ENCODE data around the gene PIF1.
"Not testable (repeated sequence)": the region's sequence is repeated elsewhere in the genome, so short reads cannot be mapped to it uniquely, and the experiment has no call there.

The PIF1 gene

DNA sequence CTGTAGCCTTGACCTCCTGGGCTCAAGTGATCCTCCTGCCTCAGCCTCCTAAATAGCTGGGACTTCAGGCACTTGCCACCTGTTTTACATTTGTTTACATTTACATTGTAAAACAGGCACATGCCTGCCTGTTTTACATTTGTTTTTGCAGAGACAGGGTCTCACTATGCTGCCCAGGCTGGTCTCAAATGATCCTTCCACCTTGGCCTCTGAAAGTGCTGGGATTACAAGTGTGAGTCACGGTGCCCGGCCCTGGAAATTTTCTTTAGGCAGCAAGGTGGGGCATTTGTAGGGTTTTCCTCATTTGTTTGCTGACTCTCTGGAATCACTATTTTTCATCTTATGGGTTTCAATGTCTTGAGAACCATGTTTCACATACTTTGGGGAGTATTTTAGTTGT, 25.0 kb downstream of the PIF1 start:
- Histone ChIP-seq H3K4me3 (ENCODE audit: low read length) (no peak overlapping the region), H3K4me2 (ENCODE audit: low read length) (no peak overlapping the region), H3K4me1 (ENCODE audit: low read length) (no peaks in the 10 kb centered on the region), H3K9ac (ENCODE audit: low read length) (no peak overlapping the region), H3K27me3 (ENCODE audit: low read depth, low read length) (no peaks in the 10 kb centered on the region), H4K20me1 (ENCODE audit: insufficient read depth, low read length) (no peaks in the 10 kb centered on the region), H3K79me2 (ENCODE audit: low read length) (no peaks in the 10 kb centered on the region), H2AFZ (ENCODE audit: low read depth, low read length) (no peak overlapping the region), H3K36me3 (replicated peaks; ENCODE audit: low read depth, low read length) (no peaks in the 10 kb centered on the region), H3K27ac (ENCODE audit: low read length) (no peak overlapping the region), H3K9me3 (ENCODE audit: insufficient read depth, low read length) (no peaks in the 10 kb centered on the region)
- no peak for TF ChIP-seq EZH2phosphoT487 (IDR thresholded peaks at IDR 0.05; ENCODE audit: low read depth)
- TF ChIP-seq, protein P1, sequence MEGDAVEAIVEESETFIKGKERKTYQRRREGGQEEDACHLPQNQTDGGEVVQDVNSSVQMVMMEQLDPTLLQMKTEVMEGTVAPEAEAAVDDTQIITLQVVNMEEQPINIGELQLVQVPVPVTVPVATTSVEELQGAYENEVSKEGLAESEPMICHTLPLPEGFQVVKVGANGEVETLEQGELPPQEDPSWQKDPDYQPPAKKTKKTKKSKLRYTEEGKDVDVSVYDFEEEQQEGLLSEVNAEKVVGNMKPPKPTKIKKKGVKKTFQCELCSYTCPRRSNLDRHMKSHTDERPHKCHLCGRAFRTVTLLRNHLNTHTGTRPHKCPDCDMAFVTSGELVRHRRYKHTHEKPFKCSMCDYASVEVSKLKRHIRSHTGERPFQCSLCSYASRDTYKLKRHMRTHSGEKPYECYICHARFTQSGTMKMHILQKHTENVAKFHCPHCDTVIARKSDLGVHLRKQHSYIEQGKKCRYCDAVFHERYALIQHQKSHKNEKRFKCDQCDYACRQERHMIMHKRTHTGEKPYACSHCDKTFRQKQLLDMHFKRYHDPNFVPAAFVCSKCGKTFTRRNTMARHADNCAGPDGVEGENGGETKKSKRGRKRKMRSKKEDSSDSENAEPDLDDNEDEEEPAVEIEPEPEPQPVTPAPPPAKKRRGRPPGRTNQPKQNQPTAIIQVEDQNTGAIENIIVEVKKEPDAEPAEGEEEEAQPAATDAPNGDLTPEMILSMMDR (IDR thresholded peaks at IDR 0.05; ENCODE audit: low read depth, low read length): no peak

DNA sequence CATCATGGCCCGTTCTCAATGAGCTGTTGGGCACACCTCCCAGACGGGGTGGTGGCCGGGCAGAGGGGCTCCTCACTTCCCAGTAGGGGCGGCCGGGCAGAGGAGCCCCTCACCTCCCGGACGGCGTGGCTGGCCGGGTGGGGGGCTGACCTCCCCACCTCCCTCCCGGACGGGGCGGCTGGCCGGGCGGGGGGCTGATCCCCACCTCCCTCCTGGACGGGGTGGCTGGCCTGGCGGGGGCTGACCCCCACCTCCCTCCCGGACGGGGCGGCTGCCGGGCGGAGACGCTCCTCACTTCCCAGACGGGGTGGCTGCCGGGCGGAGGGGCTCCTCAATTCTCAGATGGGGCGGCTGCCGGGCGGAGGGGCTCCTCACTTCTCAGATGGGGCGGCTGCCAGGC, 26.5 kb downstream of the PIF1 start:
- not testable (repeated sequence) for H3K9me3 ChIP-seq (ENCODE audit: insufficient read depth, low read length); H3K79me2 ChIP-seq (ENCODE audit: low read length); H3K4me2 ChIP-seq (ENCODE audit: low read length); H3K9ac ChIP-seq (ENCODE audit: low read length); H3K4me3 ChIP-seq (ENCODE audit: low read length); H3K4me1 ChIP-seq (ENCODE audit: low read length); H4K20me1 ChIP-seq (ENCODE audit: insufficient read depth, low read length); H3K27ac ChIP-seq (ENCODE audit: low read length); H3K27me3 ChIP-seq (ENCODE audit: low read depth, low read length); H3K36me3 ChIP-seq (replicated peaks; ENCODE audit: low read depth, low read length); H2AFZ ChIP-seq (ENCODE audit: low read depth, low read length)

DNA sequence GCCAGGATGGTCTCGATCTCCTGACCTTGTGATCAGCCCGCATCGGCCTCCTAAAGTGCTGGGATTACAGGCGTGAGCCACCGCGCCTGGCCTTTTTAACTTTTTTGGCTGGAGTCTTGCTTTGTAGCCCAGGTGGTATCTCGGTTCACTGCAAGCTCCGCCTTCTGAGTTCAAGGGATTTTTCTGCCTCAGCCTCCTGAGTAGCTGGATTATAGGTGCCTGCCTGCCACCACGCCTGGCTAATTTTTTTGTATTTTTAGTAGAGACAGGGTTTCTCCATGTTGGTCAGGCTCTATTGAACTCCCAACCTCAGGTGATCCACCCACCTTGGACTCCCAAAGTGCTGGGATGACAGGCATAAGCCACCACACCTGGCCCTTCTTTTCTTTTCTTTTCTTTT, 29.5 kb downstream of the PIF1 start:
- H4K20me1 ChIP-seq (ENCODE audit: insufficient read depth, low read length); H3K9ac ChIP-seq (ENCODE audit: low read length); H3K4me3 ChIP-seq (ENCODE audit: low read length): not testable (repeated sequence)

DNA sequence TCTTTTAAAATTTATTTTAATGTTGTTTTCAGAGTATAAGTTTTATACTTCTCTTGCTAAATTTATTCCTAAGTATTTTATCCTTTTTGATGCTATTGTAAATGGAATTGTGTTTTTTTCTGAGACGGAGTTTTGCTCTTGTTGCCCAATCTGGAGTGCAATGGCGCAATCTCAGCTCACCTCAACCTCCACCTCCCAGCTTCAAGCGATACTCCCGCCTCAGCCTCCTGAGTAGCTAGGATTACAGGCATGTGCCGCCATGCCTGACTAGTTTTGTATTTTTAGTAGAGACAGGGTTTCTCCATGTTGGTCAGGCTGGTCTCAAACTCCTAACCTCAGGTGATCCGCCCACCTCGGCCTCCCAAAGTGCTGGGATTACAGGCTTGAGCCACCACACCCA, 30.1 kb downstream of the PIF1 start:
- H3K27ac ChIP-seq (ENCODE audit: low read length); H2AFZ ChIP-seq (ENCODE audit: low read depth, low read length); H3K4me3 ChIP-seq (ENCODE audit: low read length): not testable (repeated sequence)

More for the DNA sequence above, 29.5 kb downstream of the PIF1 start:
- not testable (repeated sequence) for H3K4me1 ChIP-seq (ENCODE audit: low read length); H3K27ac ChIP-seq (ENCODE audit: low read length); H3K27me3 ChIP-seq (ENCODE audit: low read depth, low read length); H3K9me3 ChIP-seq (ENCODE audit: insufficient read depth, low read length); H2AFZ ChIP-seq (ENCODE audit: low read depth, low read length); H3K36me3 ChIP-seq (replicated peaks; ENCODE audit: low read depth, low read length); H3K79me2 ChIP-seq (ENCODE audit: low read length); H3K4me2 ChIP-seq (ENCODE audit: low read length)

DNA sequence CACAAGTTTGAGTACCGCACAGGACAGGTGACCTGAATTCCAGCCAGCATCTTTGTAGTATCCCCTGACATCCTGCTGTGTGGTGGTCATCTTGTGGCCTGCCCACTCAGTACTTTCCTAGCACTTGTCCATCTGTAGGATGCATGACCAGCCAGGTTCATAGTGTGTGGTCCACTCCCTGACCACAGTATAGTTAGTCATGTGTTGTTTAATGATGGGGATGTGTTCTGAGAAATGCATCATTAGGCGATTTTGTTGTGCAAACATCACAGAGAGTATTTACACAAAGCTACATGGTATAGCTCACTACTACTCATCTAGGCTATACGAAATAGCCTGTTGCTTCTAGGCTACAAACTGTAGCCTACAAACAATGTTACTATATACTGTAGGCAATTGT, 33.2 kb downstream of the PIF1 start:
- no peaks in the 10 kb centered on the region for H3K36me3 ChIP-seq (replicated peaks; ENCODE audit: low read depth, low read length)
- H2AFZ ChIP-seq (ENCODE audit: low read depth, low read length): no peak overlapping the region
- H3K27me3 ChIP-seq (ENCODE audit: low read depth, low read length): no peaks in the 10 kb centered on the region
- H3K9ac ChIP-seq (ENCODE audit: low read length): no peak overlapping the region
- no peak overlapping the region for H3K4me3 ChIP-seq (ENCODE audit: low read length)
- no peaks in the 10 kb centered on the region for H3K9me3 ChIP-seq (ENCODE audit: insufficient read depth, low read length)
- no peaks in the 10 kb centered on the region for H3K4me1 ChIP-seq (ENCODE audit: low read length)
- no peak overlapping the region for H3K4me2 ChIP-seq (ENCODE audit: low read length)
- TF ChIP-seq EZH2phosphoT487 (IDR thresholded peaks at IDR 0.05; ENCODE audit: low read depth): no peak
- TF ChIP-seq, protein P1 (IDR thresholded peaks at IDR 0.05; ENCODE audit: low read depth, low read length): no peak
- no peak overlapping the region for H3K27ac ChIP-seq (ENCODE audit: low read length)
- no peaks in the 10 kb centered on the region for H3K79me2 ChIP-seq (ENCODE audit: low read length)
- no peaks in the 10 kb centered on the region for H4K20me1 ChIP-seq (ENCODE audit: insufficient read depth, low read length)

More for the DNA sequence above, 30.1 kb downstream of the PIF1 start:
- H3K4me2 ChIP-seq (ENCODE audit: low read length); H3K4me1 ChIP-seq (ENCODE audit: low read length); H3K9me3 ChIP-seq (ENCODE audit: insufficient read depth, low read length); H3K79me2 ChIP-seq (ENCODE audit: low read length); H3K9ac ChIP-seq (ENCODE audit: low read length); H4K20me1 ChIP-seq (ENCODE audit: insufficient read depth, low read length); H3K36me3 ChIP-seq (replicated peaks; ENCODE audit: low read depth, low read length); H3K27me3 ChIP-seq (ENCODE audit: low read depth, low read length): not testable (repeated sequence)

DNA sequence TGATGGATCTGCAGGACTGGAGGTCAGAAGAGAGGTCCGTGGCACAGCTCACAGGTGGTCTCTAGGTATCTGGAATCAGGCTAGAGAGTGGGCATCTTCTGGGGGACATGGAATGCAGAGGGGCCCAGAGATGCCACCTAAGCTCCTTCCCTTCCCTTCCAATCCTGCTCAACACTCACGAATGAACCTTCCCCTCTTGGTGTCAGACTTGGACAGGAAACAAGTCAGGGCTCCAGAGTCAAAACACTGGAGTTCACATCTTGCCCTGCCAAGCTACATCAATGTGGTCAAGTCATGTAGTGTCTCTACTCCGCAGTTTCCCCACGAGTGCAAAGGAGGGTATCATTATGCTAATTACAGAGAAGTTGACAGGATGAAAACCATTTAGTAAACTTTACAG, 34.0 kb downstream of the PIF1 start:
- Histone ChIP-seq H3K27ac (ENCODE audit: low read length) (no peak overlapping the region), H3K9me3 (ENCODE audit: insufficient read depth, low read length) (no peaks in the 10 kb centered on the region), H3K36me3 (replicated peaks; ENCODE audit: low read depth, low read length) (no peaks in the 10 kb centered on the region), H2AFZ (ENCODE audit: low read depth, low read length) (no peak overlapping the region), H4K20me1 (ENCODE audit: insufficient read depth, low read length) (no peaks in the 10 kb centered on the region), H3K9ac (ENCODE audit: low read length) (no peak overlapping the region), H3K4me2 (ENCODE audit: low read length) (no peak overlapping the region), H3K27me3 (ENCODE audit: low read depth, low read length) (no peaks in the 10 kb centered on the region), H3K79me2 (ENCODE audit: low read length) (no peaks in the 10 kb centered on the region), H3K4me1 (ENCODE audit: low read length) (no peaks in the 10 kb centered on the region), H3K4me3 (ENCODE audit: low read length) (no peak overlapping the region)
- TF ChIP-seq, protein P1 (IDR thresholded peaks at IDR 0.05; ENCODE audit: low read depth, low read length): no peak
- no peak for TF ChIP-seq EZH2phosphoT487 (IDR thresholded peaks at IDR 0.05; ENCODE audit: low read depth)

All from OCI-LY3 (cell line).